ENCODE measurements around the gene PAPOLB. TPM values are rescaled to one million over a fixed set of nuclear protein-coding genes. Genes with fewer than 3 reads are reported as not detected.

The PAPOLB gene
- total RNA-seq, 2 experiments from 2014 or later = not detected

Other genes starting within 250 kb of the PAPOLB start
- gene FOXK1, start 179.7 kb downstream of the PAPOLB start, total RNA-seq = 10 to 100 TPM; 41.7 to 42.1 TPM
- gene AP5Z1, start 86.4 kb downstream of the PAPOLB start, total RNA-seq = 10 to 100 TPM; 70.1 to 74.6 TPM
- gene RADIL, start 21.7 kb upstream of the PAPOLB start, total RNA-seq = under 1 TPM; 0.17 to 0.28 TPM
- gene MMD2, start 97.2 kb upstream of the PAPOLB start, total RNA-seq = not detected
- gene RBAK, start 183.8 kb upstream of the PAPOLB start, total RNA-seq = 10 to 100 TPM; 17.0 to 17.3 TPM

All from activated naive CD8-positive, alpha-beta T cell treated with anti-CD3 and anti-CD28 coated beads, Interleukin-2, amount 10 ng/mL, durations not matched to agents 7 days and 5 days (primary cell).